ENCODE results near the gene RBM45. TPM values are rescaled to one million over a fixed set of nuclear protein-coding genes. Genes with fewer than 3 reads are reported as not detected.

The RBM45 gene
- total RNA-seq, 4 donors from 2014 or later, result 6.8 to 16.9 (median 8.2) TPM

DNA sequence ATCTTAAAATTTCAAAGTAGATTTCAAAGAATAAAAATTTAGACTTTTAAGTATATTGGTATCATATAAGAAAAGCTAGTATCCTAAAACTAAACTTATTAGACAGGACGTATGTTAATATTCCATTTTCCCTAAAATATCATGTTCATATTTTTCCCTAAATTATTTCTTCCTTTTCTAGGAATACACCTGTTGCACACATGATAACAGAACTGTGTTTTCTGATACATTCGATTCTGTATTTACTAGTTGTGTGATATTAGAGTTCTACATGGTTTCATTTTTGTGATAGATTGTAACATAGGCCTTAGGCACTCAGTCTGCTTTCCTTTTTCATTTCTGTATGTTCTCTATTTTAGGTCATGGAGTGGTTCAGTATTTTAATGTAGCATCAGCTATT, 10.9 kb downstream of the RBM45 start:
- TF ChIP-seq, protein P1, sequence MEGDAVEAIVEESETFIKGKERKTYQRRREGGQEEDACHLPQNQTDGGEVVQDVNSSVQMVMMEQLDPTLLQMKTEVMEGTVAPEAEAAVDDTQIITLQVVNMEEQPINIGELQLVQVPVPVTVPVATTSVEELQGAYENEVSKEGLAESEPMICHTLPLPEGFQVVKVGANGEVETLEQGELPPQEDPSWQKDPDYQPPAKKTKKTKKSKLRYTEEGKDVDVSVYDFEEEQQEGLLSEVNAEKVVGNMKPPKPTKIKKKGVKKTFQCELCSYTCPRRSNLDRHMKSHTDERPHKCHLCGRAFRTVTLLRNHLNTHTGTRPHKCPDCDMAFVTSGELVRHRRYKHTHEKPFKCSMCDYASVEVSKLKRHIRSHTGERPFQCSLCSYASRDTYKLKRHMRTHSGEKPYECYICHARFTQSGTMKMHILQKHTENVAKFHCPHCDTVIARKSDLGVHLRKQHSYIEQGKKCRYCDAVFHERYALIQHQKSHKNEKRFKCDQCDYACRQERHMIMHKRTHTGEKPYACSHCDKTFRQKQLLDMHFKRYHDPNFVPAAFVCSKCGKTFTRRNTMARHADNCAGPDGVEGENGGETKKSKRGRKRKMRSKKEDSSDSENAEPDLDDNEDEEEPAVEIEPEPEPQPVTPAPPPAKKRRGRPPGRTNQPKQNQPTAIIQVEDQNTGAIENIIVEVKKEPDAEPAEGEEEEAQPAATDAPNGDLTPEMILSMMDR (IDR thresholded peaks at IDR 0.05), result no peak
- DNase-seq (ENCODE audit: low spot score) (no peak), ATAC-seq (ENCODE audit: low FRiP score) (no peak)

- DNase-seq (ENCODE audit: low spot score) (no peak), ATAC-seq (ENCODE audit: low FRiP score) (no peak)
- TF ChIP-seq, protein P1 (IDR thresholded peaks at IDR 0.05), result no peak
Measured at GRCh38 chr2:178125125-178125524, 12.9 kb downstream of the RBM45 start.

DNA sequence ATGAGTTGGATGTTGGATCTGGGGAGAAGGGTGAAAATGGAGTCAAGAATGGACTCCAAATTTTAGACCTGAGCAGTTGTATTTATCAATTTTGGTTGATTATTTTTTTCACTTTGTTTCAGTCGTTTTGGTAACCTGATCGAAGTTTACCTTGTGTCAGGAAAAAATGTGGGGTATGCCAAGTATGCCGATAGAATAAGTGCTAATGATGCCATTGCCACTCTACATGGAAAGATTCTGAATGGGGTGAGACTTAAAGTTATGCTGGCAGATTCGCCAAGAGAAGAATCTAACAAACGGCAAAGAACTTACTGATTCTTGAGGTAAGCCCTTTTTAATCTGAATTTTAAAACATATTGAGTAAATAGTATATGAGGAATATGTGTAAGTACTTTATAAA, 13.6 kb downstream of the RBM45 start:
- no peak for ATAC-seq (ENCODE audit: low FRiP score)
- no peak for DNase-seq (ENCODE audit: low spot score)

DNA sequence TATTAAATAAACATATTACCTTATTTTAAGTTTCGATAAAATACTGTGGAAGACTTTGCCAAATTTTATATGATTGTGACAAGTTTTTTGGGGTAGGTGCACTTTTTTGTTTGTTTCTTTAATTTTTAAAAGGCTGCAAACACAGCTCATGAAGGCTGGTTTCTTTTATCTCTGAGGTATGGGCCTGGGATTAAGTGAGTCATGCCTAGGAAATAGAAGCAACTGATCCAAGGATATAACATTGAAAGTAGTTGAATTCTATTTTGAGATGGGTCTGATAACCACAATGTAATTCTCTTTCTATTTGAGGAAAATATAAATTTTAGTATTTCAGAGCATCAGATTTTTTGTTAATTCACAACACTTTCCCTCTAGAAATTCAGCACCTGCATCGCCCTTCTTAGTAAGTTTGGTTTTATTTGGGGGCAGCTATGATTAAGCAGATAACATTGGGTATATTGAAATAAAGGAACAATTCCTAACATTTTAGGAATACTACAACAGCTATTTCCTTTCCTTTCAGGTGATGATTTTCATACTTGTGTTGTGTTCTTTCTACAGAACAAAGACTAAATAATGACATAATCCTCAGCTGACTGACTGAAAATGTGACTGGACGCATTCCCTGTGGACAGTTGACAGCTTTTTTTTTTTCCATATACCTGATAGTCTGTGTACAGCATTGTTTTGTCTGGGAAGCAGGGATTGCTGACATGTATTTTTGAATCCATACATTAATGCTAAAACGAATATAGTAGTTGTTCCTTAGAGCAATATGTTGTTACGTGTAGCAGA, 16.8 kb downstream of the RBM45 start:
- ATAC-seq (ENCODE audit: low FRiP score) (no peak), DNase-seq (ENCODE audit: low spot score) (no peak)
- TF ChIP-seq, protein P1 (IDR thresholded peaks at IDR 0.05), result no peak

More for the DNA sequence above, 13.6 kb downstream of the RBM45 start:
- TF ChIP-seq, protein P1 (IDR thresholded peaks at IDR 0.05), result no peak

DNA sequence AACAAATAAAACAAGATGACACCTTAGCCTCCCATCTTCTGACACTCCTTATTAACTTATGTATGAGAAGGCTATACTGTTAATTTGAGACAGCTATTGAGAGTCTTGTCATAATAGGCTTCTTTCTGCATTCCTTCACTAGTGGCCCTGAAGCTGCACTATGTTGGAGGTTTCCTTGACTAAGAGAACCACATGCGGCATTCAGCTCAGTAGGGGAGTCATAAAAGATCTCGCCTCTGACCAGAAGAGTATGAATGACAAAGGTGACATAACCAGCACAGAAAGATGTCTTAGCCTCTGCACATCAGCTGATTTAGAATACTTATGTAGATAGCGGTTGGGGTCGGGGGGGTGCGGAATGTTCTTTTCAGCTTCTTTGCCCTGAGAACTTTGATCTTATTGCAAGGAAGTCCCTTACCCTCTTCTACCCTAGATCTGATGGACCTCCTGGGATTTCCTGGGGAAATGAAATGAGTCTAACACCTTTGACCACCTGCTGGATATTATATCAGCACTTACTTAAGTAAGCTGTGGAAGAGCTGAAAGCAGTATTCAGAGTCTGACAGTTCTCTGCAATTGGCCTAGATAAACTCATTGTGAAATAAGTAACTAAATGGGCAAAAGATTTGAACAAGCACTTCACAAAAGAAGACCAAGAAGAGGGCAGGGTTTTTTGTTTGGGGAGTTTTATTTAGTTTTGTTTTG, 24.2 kb downstream of the RBM45 start:
- DNase-seq (ENCODE audit: low spot score), result no peak
- TF ChIP-seq, protein P1 (IDR thresholded peaks at IDR 0.05), result no peak
- no peak for ATAC-seq (ENCODE audit: low FRiP score)

GRCh38 chr2:178142274-178143065, 30.2 kb downstream of the RBM45 start:
- DNase-seq (ENCODE audit: low spot score) (no peak), ATAC-seq (ENCODE audit: low FRiP score) (no peak)
- TF ChIP-seq, protein P1 (IDR thresholded peaks at IDR 0.05), result no peak
